HG03039 (cell line): ENCODE measurements around the gene TMEM184A.

ENCODE experiments used
- ATAC-seq: cut with Tn5 transposase; IDR thresholded peaks from one replicate; pipeline ENCODE4 v1.9.1; 2021; ENCODE audit warnings: mild to moderate bottlenecking, moderate library complexity; ENCODE audit not compliant: unreplicated experiment

The TMEM184A gene

DNA sequence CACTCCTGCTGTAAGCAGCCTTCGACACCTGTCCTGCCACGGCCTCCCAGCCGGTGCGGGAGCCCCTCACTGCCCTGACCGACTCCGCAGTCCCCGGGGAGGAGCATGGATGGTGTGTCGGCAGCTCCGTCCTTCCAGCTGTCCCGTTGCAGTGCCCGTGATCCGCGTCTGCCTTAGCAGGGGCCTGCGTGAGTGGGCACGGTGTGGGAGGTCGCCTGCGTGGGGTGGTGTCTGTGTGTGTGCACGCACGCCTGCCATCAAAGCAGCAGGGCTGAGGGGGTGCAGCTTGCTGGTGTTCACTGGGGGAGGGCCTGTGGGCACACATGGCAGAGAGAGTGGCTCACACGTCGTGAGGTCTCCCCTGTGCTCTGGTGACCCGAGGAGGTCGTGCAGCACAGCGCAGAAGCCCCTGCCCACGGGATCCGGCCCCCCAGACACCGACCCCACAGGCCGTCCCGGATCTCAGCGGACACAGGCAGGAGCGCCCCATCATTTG, 15.2 kb downstream of the TMEM184A start:
- no peak for ATAC-seq

GRCh38 chr7:1539882-1540775, 15.9 kb downstream of the TMEM184A start:
- no peak for ATAC-seq

DNA sequence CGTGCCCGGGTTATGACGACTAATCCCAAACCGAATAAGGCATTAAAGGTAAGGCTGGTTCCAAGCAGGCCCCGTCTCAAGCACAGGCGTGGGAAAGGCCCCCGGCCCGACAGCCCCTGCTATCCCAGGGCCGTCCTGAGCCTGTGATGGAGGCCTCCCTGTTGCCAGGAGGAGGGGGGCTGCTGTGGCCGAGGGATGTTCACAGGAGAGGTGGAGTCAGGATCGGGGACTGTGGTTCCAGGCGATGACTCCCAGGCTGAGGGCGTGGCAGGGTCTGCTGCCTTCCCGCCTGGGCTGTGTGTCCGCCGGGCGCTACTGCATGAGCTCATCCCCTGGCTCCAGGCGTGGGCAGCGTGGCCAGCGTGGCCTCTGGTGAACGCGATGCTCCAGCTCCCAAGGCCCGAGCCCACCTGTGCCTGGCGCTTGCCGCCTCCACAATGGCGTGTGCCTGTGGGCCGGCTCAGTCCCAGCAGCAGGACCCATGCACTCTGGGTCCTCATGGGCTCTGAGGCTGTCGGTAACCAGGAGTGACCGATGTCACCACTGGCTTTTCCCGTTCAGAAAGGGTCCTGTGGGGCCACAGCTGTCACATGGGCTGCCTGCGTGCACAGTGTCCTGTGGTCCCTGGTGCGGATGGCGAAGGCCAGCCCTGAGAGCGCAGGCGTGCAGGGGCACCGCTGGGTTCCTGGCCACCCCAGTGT, 16.7 kb downstream of the TMEM184A start:
- no peak for ATAC-seq

GRCh38 chr7:1538544-1539180, 17.3 kb downstream of the TMEM184A start:
- no peak for ATAC-seq

DNA sequence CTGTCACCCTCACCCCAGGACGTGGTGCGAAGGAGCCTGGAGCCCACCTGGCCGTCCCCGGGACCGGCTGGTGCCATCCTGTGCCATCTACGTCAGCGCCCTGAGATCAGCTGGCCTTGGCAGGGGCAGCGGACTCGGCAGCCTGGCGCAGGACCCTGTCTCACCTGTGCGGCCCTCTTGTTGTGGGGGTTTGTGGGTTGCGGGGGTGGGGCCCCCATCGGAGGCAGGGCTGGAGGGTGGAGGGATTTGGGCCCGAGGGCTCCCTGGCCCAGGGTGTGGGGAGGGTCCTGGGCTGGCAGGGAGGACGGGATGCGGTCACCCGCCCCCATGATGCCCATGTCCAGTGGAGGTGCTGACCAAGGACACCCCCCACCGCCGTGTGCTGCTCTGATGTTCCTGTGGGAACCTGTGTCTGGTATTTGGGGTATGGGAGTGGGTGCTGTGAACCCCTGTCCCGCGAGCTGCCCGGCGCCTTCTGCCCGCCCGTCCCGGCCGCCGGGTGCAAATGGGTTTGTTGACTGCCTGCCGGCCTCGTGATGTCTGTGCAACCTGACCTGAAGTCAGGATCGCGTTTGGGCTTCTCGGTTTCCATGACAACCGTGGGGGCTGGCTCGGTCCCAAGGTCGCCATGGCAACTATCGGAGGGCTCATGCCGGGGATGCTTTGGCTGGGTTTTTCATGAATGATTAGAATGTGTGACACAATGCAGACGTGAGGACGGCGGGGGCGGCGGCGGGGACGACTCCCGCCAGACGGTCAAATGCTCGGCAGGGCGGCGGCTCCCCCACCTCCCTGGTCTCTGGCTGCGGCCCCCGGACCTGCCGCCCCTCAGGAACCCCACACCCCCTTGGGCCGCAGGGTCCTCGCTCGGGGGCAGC, 18.2 kb downstream of the TMEM184A start:
- no peak for ATAC-seq

- no peak for ATAC-seq
Observed at GRCh38 chr7:1536743-1537534, 19.1 kb downstream of the TMEM184A start.

DNA sequence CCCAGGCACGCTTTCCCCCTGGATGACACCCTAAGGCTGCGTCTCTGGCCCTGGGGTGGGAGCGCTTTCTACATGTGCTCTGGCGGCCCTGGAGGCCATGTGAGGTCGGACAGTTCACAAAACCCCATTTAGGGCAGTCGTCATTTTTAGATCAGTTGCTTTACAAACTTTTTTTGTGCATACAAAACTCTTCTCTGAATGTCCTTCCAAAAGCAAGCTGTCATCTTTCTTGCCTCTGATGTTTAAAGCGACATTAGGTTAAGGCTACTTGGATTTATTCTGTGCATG, 19.6 kb downstream of the TMEM184A start:
- ATAC-seq: no peak

DNA sequence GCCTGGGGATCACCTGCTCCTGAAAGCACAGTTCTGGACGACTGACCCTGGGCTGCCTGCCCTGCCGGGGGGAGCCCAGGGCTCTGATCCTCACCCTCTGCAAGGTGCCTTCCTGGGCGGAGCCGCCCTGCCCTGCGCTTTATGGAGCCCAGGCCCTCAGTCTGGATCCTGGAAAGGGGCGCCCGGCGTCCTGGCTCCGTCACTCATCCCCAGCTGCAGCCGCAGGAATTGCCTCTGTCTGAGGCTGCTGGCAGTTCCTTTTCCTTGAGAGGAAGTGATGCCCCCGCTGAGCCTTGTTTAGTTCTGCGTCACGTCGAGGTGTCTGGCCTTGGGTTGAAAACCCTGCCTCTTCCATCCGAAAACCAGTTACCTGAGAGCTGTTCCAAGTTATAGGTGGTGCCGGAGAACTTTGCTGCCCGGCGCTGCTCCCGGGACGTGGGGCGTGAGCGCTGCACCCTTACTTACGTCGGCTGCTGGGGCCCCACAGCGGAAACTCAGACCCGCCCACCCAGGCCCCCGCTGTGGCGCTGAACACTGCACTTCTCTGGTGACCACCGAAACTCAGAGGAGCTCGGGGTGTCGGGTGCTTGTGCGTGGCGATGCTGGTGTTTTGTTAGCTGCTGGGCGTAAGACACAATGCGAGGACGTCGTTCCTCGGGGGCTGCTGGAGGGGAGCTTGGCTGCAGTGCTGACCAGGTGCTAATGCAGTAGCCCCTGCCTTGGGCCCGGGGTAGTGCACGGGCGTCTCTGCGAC, 20.1 kb downstream of the TMEM184A start:
- no peak for ATAC-seq

- no peak for ATAC-seq
Observed at GRCh38 chr7:1535100-1535458, 20.9 kb downstream of the TMEM184A start.

DNA sequence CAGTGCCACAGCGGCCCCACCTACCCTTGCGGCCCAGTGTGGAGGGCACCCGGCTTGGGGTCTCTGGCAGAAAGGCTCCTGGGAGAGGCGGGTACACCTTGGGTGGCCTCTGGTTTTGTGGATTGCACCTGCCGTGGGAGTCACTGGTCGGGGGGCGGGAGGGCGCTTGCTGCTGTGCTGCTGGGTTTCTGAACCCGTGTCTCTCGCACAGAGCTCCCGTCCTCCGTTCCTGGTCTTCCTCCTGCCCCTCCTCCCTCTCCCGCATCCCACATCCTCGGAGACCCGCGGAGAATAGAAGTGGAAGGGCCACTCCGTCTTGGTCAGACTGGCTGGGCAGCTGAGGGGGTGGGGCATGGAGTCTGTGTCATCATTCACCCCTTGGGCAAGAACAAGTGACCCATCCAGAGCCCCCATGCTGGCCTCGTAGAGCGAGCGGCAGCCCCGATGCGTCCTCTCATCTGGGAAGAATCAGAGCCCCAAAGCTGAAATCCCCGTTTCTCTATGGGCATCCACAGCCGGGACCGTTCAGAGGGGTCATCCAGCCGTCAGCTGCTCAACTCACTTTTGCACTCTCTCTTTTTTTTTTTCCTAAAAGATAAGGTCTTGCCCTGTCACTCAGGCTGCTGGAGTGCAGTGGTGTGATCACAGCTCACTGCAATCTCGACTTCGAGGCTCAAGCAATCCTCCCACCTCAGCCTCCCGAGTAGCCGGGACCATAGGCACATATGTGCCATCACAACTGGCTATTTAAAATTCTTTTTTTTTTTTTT, 21.5 kb downstream of the TMEM184A start:
- no peak for ATAC-seq

DNA sequence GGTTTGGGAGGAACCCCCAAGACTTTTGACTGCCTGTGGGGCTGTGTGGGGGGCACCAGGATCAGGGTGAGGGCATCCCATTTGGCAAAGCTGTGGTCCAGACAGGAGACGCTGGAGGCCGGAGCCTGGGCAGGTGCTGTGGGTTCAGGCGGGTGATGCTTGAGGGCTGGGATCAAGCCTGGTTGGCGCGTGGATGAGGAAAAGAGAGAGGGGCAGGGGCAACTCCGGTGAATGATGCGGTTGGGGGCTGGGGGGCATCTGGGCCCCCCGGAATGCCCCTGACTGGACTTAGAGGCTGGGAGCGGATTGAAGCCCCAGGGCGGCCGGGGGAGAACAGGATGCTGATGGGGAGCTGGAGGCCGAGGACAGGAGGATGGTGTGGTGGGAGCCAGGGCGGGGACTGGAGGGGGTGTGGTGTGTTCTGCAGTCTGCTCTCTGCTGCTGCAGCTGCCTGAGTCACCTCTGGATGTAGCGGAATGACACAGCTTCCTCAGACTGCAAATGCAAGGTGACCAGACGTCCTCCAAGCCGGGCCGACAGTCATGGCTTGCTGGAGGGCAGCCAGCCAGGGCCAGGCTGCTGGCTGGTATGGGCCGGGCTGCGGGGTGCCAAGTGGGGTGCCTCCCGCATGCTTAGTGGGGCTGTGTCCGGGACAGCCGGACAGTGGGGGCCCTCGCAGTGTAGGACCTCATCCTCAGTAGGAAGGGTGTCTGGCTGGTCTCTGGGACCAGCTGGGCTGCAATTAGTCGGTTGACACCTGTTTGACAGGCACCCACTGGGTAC, 22.3 kb downstream of the TMEM184A start:
- no peak for ATAC-seq

GRCh38 chr7:1533255-1533546, 22.8 kb downstream of the TMEM184A start:
- ATAC-seq: no peak

DNA sequence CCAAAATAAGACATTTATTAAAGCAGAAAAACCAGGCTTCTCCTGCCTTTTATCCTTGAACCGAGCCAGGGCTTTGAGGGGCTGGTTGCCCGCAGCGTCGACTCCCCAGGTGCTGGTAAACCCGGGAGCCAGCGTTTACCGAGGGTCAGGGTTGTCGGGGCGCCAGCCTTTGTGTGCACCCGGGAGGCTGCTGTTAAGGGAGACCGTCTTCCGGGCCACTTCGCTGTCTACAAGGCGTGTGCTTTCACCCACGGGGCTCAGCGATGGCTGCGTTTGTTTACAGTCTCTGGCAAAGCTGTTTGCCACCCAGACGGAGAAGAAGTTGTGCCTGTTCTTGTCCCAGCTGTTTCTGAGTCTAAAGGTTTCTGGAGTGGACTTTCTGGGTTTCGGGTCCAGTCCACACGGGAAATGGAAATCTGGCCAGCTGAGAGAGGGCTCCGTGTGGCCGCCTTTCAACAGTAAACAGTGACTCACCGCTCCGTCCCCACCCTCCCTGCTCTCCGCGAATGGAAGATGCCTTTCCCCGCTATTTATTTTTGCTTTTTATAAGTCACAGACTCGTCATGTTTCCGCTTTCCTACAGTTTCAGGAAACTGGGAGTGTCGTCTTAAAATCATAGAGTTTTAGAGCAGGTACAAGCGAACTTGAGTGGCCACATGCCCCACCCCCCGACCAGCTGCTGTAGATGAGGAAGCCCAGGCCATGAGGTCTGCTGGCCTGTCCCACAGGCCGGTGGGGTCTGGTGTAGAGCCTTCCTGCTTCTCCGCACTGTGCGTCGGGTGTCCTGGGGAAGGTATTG, 23.4 kb downstream of the TMEM184A start:
- ATAC-seq: no peak

DNA sequence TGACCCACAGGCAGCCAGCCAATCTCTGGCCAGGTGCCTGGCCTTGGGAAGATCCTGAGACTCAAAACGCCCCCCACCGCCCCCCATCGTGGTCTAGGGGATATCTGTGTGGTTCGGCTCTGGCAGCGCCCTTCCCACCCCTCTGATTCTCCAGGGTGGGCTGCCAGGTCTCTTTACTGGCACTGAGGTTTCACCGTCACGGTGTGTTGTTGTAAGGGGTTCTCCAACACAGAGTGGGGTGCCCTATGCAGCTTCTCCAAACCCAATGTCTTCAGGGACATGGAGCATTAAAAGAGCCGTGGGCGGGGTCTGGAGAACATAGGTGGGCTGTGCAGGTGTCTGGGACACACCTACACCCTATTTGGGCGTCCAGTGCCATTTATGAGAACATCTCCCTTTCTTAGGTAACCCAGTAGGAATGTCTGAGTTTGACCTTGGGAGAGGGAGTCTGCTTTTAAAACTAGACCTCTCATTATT, 24.0 kb downstream of the TMEM184A start:
- no peak for ATAC-seq

GRCh38 chr7:1531263-1531978, 24.6 kb downstream of the TMEM184A start:
- peak; percentile 21 for ATAC-seq

GRCh38 chr7:1530946-1531262, 25.1 kb downstream of the TMEM184A start:
- ATAC-seq: no peak
